GM10266 (cell line): ENCODE measurements around the gene C1GALT1.

Source experiments
- DNase-seq: peaks from one replicate; pipeline ENCODE4 v3.0.0; 2012; ENCODE audit errors: extremely low spot score
- TF ChIP-seq, protein P1 (sequence below): IDR thresholded peaks from 2 replicates; pipeline ENCODE4 v1.5.1; 2012; ENCODE audit warnings: mild to moderate bottlenecking, low read depth; ENCODE audit not compliant: control insufficient read depth, insufficient read depth; ENCODE audit errors: missing control alignments

Gene C1GALT1

DNA sequence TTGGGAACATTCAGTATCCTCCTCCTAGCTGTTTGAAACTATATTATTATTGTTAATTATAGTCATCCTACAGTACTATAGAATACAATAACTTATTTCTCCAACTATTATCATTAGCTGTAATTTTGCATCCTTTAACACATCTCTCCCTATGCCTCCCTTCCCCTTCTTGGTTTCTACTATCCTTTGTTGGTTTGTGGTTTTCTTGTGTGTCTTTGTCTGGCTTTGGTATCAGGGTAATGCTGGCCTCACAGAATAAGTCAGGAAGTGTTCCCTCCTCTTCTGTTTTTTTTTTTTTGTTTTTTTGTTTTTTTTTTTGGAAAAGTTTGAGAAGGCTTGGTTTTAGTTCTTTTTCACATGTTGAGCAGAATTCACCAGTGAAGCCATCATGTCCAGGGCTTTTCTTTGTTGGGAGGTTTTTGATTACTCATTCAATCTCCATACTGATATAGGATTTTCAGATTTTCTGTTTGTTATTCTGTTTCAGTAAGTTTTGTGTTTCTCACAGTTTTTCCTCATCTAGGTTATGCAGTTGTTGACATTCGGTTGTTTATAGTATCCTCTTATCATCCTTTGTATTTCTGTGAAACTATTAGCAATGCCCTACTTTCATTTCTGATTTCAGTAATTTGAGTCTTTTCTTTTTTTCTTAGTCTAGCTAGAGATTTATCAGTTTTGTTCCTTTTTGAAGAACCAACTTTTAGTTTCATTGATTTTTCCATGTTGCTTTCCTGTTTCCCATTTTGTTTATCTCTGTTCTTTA, 21.6 kb downstream of the C1GALT1 start:
- no peak for DNase-seq
- TF ChIP-seq, protein P1, sequence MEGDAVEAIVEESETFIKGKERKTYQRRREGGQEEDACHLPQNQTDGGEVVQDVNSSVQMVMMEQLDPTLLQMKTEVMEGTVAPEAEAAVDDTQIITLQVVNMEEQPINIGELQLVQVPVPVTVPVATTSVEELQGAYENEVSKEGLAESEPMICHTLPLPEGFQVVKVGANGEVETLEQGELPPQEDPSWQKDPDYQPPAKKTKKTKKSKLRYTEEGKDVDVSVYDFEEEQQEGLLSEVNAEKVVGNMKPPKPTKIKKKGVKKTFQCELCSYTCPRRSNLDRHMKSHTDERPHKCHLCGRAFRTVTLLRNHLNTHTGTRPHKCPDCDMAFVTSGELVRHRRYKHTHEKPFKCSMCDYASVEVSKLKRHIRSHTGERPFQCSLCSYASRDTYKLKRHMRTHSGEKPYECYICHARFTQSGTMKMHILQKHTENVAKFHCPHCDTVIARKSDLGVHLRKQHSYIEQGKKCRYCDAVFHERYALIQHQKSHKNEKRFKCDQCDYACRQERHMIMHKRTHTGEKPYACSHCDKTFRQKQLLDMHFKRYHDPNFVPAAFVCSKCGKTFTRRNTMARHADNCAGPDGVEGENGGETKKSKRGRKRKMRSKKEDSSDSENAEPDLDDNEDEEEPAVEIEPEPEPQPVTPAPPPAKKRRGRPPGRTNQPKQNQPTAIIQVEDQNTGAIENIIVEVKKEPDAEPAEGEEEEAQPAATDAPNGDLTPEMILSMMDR = no peak

DNA sequence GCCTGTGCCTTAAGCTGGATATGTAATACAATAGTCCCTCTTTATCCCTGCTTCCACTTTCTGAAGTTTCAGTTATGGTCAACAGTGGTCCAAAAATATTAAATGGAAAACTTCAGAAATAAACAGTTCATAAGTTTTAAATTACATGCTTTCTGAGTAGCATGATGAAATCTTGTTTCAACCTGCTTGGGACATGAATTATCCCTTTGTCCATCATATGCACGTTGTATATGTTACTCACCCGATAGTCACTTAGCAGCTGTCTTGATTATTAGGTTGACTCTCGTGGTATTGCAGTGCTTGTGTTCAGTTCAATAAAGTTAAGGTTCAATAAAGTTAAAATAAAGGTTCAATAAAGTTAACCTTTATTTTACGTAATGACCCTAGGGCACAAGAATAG, 25.5 kb downstream of the C1GALT1 start:
- no peak for DNase-seq
- TF ChIP-seq, protein P1 = no peak

DNA sequence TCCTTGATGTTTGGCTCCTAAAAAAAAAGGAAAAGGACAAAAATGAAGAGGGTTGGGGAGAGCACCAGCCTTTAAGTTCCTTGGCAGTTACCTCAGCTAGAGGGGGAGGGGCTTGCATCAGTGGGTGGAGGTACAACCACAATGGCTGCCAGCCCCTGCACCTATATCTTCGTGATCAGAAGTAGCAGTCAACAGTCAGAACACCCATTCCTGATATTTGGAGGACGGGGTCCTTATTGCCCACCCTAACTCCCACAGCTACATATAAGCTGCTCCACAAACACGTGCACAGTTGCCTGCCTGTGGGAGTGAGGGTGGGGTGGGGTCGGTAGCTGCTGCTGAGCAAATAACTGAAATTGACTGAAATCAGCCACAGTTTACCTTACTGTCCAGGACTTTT, 26.2 kb downstream of the C1GALT1 start:
- TF ChIP-seq, protein P1 = no peak
- no peak for DNase-seq

DNA sequence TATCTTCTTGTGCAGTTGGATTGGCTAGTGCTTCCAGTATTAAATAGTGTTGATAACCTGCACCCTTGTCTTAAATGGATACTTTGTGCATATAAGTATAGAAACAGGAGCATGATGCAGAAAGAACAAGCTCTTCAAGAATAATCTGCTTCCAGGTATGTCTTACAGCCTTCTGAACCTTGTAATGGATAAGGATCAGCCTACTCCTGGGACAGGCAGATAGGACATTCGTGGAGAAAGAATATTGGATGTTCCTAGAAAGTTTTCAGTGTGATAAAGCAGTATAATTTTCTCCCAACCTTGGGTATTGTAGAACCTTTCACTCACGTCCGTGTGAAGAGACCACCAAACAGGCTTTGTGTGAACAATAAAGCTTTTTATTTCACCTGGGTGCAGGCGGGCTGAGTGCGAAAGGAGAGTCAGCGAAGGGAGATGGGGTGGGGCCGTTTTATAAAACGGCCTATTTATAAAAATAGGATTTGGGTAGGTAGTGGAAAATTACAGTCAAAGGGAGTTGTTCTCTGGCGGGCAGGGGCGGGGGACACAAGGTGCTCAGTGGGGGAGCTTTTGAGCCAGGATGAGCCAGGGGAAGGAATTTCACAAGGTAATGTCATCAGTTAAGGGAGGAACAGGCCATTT, 27.2 kb downstream of the C1GALT1 start:
- no peak for DNase-seq
- TF ChIP-seq, protein P1 = no peak

DNA sequence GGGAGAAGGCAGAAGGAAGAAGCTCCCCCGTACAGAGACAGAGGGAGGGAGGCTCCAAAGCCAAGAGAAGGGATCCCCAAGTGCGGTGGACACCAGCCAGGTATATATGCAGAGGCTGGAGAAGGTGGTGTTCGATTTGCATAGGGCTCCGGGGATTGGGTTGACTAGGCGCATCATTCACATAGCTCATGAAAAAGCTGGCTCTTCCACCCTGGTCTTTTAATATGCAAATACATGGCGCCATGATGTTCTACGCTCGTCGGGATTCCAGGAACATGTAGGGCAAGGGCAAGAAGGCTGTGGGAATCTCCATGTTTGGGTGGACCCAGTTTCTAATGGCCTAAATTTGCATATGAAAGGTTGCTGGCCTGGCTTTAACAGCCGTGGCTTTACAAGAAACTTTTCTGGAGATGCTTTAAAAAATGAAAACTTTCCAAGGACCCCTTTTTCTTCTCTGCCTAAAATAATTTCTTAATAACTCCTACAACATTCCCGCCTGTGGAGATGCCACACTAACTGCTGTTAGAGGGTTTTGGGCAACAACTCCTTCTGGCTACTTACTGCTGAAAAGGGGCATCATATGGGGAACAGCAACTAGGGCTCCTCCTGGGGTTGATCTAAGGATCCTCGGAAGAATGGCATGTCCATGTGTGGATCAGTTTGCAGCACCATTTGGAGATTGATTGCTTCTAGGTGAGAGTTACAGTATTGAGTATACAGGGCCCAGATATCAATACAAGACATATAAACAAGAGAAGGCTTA, 28.3 kb downstream of the C1GALT1 start:
- DNase-seq = no peak
- TF ChIP-seq, protein P1 = no peak

DNA sequence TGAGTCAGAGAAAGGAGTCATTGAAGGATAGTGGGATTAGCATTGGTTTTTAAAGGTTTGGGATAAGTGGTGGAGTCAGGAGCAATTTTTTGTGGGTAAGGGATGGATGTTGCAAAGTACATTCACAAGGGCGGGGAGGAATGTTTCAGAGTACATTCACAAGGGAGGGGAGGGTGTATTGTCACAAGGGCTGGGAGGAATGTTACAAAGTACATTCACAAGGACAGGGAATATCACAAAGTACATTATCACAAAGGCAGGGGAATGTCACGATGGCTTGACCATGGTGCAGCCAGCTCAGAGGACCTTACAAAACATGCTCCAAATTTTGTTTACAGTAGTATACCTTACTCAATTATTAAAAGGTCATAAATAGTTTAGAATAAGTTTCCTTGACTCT, 30.3 kb downstream of the C1GALT1 start:
- no peak for DNase-seq
- TF ChIP-seq, protein P1 = no peak
